ENCODE data around the gene MIR17HG. TPM values are rescaled to one million over a fixed set of nuclear protein-coding genes. Genes with fewer than 3 reads are reported as not detected.
A peak's percentile ranks its signal among the peaks of the same experiment; 100 is the strongest.

Gene MIR17HG
- polyA plus RNA-seq, 1 of the 3 experiments (the other 2 are of a cell fraction), result 0.51 TPM

DNA sequence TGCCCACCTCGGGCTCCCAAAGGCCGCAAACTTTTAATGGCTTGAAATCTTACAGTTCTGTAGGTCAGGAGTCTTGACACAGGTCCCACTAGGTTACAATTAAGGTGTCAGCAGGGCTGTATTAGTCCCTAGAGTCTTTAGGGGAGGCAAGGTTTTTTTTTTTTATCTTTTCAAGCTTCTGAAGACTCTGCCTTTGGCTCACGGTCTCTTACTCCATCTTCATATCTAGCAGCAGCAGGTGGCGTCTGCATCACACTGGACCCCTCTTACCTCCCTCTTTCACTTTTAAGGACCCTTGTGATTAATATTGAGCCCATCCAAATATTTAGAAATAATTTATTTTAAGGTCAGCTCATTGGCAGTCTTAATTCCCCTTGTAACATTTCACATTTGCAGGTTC, 11.6 kb downstream of the MIR17HG start:
- whole genome bisulfite sequencing (ENCODE audit: low lambda C conversion rate), result 93% methylated on average over 4 of the region's 4 CpGs
- Histone ChIP-seq H3F3A (replicated peaks; ENCODE audit: insufficient read depth) (peaks cover 18% of the 10 kb centered on the region), H3K27me3 (ENCODE audit: insufficient read depth) (no peaks in the 10 kb centered on the region), H3K79me2 (ENCODE audit: insufficient read depth) (no peaks in the 10 kb centered on the region), H3K4me1 (ENCODE audit: control insufficient read depth in 1 of 2, insufficient read depth in 2 of 2, low read depth in 1 of 2, low read length in 1 of 2) (no peaks in the 10 kb centered on the region; a peak in 1 of 4 replicates), H3K4me3 (ENCODE audit: low read depth in 2 of 2, low read length in 1 of 2) (no peak overlapping the region), H2AFZ (ENCODE audit: low read depth) (no peak overlapping the region), H4K20me1 (ENCODE audit: insufficient read depth) (peaks cover 7% of the 10 kb centered on the region; the same call in 1 of the 2 replicates), H3K9me2 (no peaks in the 10 kb centered on the region), H3K9me3 (no peaks in the 10 kb centered on the region), H3K4me2 (no peak overlapping the region), H3K9ac (no peak overlapping the region), H3K36me3 (replicated peaks in 1 of 2; ENCODE audit: control insufficient read depth in 1 of 2, insufficient read depth in 2 of 2, low read length in 1 of 2) (peaks cover 21 to 39% of the 10 kb centered on the region in 2 experiments), H3K27ac (ENCODE audit: low read depth in 2 of 2, low read length in 1 of 2) (no peak overlapping the region)
- DNase-seq, result no peak
- TF ChIP-seq POLR2AphosphoS5 (IDR thresholded peaks at IDR 0.05; ENCODE audit: low read depth, low read length) (no peak), EZH2phosphoT487 (IDR thresholded peaks at IDR 0.05; ENCODE audit: borderline replicate concordance, low read depth) (no peak)
- POLR2A ChIA-PET, result interaction anchor here (1.1 kb wide), 1 partner anchor 415 kb away, joined by 3 read pairs; no protein-coding TSS in a partner anchor
- CTCF ChIA-PET, result interaction anchor here (1.1 to 2.1 kb wide), 2 partner anchors 19 to 423 kb away, joined by 3 to 8 read pairs; no protein-coding TSS in a partner anchor

DNA sequence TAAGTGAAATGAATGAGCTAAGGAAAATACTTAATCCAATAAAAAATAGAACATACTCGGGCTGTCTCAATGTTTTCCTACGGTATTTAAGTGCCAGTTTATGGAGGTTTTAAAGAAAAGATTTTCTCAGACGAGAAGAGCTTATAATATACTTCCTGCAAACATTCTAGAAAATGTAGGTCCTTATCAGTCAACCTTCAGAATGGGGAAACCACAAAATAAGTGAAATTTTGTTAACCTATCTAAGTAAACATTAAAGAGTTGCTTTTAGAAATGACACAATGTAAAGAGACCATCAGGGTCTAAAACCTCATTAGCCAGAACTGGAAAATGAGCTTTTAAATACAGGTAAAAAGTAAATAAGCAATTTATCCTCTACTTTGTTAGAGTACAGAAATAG, 12.1 kb downstream of the MIR17HG start:
- no peak overlapping the region for H3K27ac ChIP-seq (ENCODE audit: low read depth in 2 of 2, low read length in 1 of 2)
- no peaks in the 10 kb centered on the region for H3K79me2 ChIP-seq (ENCODE audit: insufficient read depth)
- H3K27me3 ChIP-seq (ENCODE audit: insufficient read depth), result no peaks in the 10 kb centered on the region
- no peaks in the 10 kb centered on the region; a peak in 1 of 4 replicates for H3K4me1 ChIP-seq (ENCODE audit: control insufficient read depth in 1 of 2, insufficient read depth in 2 of 2, low read depth in 1 of 2, low read length in 1 of 2)
- H3K9ac ChIP-seq, result no peak overlapping the region
- peaks cover 14% of the 10 kb centered on the region for H3F3A ChIP-seq (replicated peaks; ENCODE audit: insufficient read depth)
- no peak for TF ChIP-seq FOSL2 (IDR thresholded peaks at IDR 0.05; ENCODE audit: borderline replicate concordance, low read depth)
- no peak for TF ChIP-seq JUND (IDR thresholded peaks at IDR 0.05)
- no peak for TF ChIP-seq RXRA (IDR thresholded peaks at IDR 0.05; ENCODE audit: borderline replicate concordance, low read depth)
- 74% methylated on average over 3 of the region's 3 CpGs for WGBS (ENCODE audit: low lambda C conversion rate)
- no peaks in the 10 kb centered on the region for H3K9me3 ChIP-seq
- ChIA-PET POLR2A (no interaction called here), CTCF (interaction anchor here (1.1 to 2.1 kb wide), 2 partner anchors 19 to 422 kb away, joined by 3 to 8 read pairs; no protein-coding TSS in a partner anchor)
- H3K36me3 ChIP-seq (replicated peaks in 1 of 2; ENCODE audit: control insufficient read depth in 1 of 2, insufficient read depth in 2 of 2, low read length in 1 of 2), result peaks cover 19 to 33% of the 10 kb centered on the region in 2 experiments
- 0 out of 2 replicates have a peak, but pooled peaks cover 3% of the 10 kb centered on the region for H4K20me1 ChIP-seq (ENCODE audit: insufficient read depth)
- H3K4me2 ChIP-seq, result no peak overlapping the region
- H3K9me2 ChIP-seq, result no peaks in the 10 kb centered on the region
- H2AFZ ChIP-seq (ENCODE audit: low read depth), result no peak overlapping the region
- no peak for DNase-seq
- H3K4me3 ChIP-seq (ENCODE audit: low read depth in 2 of 2, low read length in 1 of 2), result no peak overlapping the region

DNA sequence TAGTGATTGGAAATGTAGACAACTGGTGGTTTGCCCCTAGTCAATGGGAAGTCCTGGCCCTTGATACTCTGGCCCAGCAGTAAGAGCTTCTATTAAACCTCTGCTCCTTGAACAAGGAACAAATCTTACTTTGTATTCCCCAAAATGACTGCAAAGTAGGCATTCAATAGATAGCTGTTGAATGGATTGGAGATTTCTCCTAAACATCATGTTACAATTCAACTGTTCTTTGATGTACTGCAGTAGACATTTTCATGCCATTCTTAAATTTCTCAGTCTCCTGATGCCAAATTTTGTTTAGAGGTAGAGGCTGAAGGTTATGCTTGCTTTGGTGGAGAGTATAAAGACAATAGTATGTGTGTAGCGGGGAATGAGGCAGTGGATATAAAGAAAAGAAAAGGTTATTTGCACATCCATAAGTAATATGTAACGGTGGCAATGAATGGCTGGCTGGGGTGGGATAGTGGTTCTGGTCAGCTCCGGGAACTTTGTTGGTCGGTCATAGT, 12.8 kb downstream of the MIR17HG start:
- H3K27ac ChIP-seq (ENCODE audit: low read depth in 2 of 2, low read length in 1 of 2), result no peak overlapping the region
- CTCF ChIA-PET, result interaction anchor here (2.1 kb wide), 1 partner anchor 422 kb away, joined by 8 read pairs; no protein-coding TSS in a partner anchor
- POLR2A ChIA-PET, result no interaction called here
- H3K9ac ChIP-seq, result no peak overlapping the region
- no peak overlapping the region for H2AFZ ChIP-seq (ENCODE audit: low read depth)
- 92% methylated on average over 4 of the region's 4 CpGs for WGBS (ENCODE audit: low lambda C conversion rate)
- 0 out of 2 replicates have a peak, but pooled peaks cover 3% of the 10 kb centered on the region for H4K20me1 ChIP-seq (ENCODE audit: insufficient read depth)
- H3K9me2 ChIP-seq, result no peaks in the 10 kb centered on the region
- H3K4me3 ChIP-seq (ENCODE audit: low read depth in 2 of 2, low read length in 1 of 2), result no peak overlapping the region
- H3F3A ChIP-seq (replicated peaks; ENCODE audit: insufficient read depth), result peaks cover 7% of the 10 kb centered on the region
- no peaks in the 10 kb centered on the region for H3K27me3 ChIP-seq (ENCODE audit: insufficient read depth)
- H3K4me1 ChIP-seq (ENCODE audit: control insufficient read depth in 1 of 2, insufficient read depth in 2 of 2, low read depth in 1 of 2, low read length in 1 of 2), result no peaks in the 10 kb centered on the region
- no peak for DNase-seq
- H3K9me3 ChIP-seq, result no peaks in the 10 kb centered on the region
- TF ChIP-seq IRF3 (IDR thresholded peaks at IDR 0.05; ENCODE audit: low read depth, low read length) (no peak), REST (IDR thresholded peaks at IDR 0.05; ENCODE audit: low read depth, low read length) (no peak), NFIC (IDR thresholded peaks at IDR 0.05; ENCODE audit: borderline replicate concordance) (no peak), CHD2 (IDR thresholded peaks at IDR 0.05; ENCODE audit: low read length, partially characterized antibody) (no peak), POLR2AphosphoS5 (IDR thresholded peaks at IDR 0.05; ENCODE audit: low read depth, low read length) (peak; percentile 29; the same call in 1 of the 2 replicates)
- H3K79me2 ChIP-seq (ENCODE audit: insufficient read depth), result no peaks in the 10 kb centered on the region
- peaks cover 16 to 27% of the 10 kb centered on the region in 2 experiments for H3K36me3 ChIP-seq (replicated peaks in 1 of 2; ENCODE audit: control insufficient read depth in 1 of 2, insufficient read depth in 2 of 2, low read length in 1 of 2)
- no peak overlapping the region for H3K4me2 ChIP-seq

Measured in SK-N-SH (cell line).